Loucy (cell line): ENCODE results near the gene ZNF438.

ENCODE experiments used
- H2AFZ ChIP-seq: fragments of 200-600 bp; sonication (generic); 2 replicates; pipeline ENCODE4 v1.6.0; 2016; ENCODE audit warnings: antibody characterized with exemption, mild to moderate bottlenecking, low read length, moderate library complexity
- H3F3A ChIP-seq: fragments of 200-600 bp; 2 replicates; pipeline ENCODE4 v1.6.0; 2016; ENCODE audit warnings: antibody characterized with exemption, low read depth, mild to moderate bottlenecking
- H3K27me3 ChIP-seq: fragments of 200-600 bp; sonication (generic); 2 replicates; pipeline ENCODE4 v1.6.1; 2014; ENCODE audit warnings: low read length, mild to moderate bottlenecking; ENCODE audit not compliant: insufficient read depth, poor library complexity, severe bottlenecking
- H3K36me3 ChIP-seq: fragments of 200-600 bp; sonication (generic); 2 replicates; pipeline ENCODE4 v1.6.1; 2016; ENCODE audit warnings: low read length; ENCODE audit not compliant: insufficient read depth
- H3K4me1 ChIP-seq: fragments of 200-600 bp; sonication (generic); 2 replicates; pipeline ENCODE4 v1.5.1; 2014; ENCODE audit warnings: low read length, mild to moderate bottlenecking; ENCODE audit not compliant: insufficient read depth, poor library complexity, severe bottlenecking
- H3K4me2 ChIP-seq: fragments of 200-600 bp; sonication (generic); 2 replicates; pipeline ENCODE4 v1.6.0; 2014; ENCODE audit warnings: antibody characterized with exemption, low read length, low read depth, mild to moderate bottlenecking; ENCODE audit not compliant: poor library complexity, severe bottlenecking
- H3K4me3 ChIP-seq: fragments of 200-600 bp; sonication (generic); 2 replicates; pipeline ENCODE4 v1.5.1; 2014; ENCODE audit warnings: low read length, mild to moderate bottlenecking, mixed read lengths; ENCODE audit not compliant: poor library complexity, severe bottlenecking
- H3K79me2 ChIP-seq: fragments of 200-600 bp; sonication (generic); 2 replicates; pipeline ENCODE4 v1.6.1; 2014; ENCODE audit warnings: low read length; ENCODE audit not compliant: insufficient read depth
- H3K9ac ChIP-seq: fragments of 200-600 bp; sonication (generic); 2 replicates; pipeline ENCODE4 v1.6.0; 2014; ENCODE audit warnings: mild to moderate bottlenecking, low read depth, low read length, moderate library complexity; ENCODE audit not compliant: poor library complexity, severe bottlenecking
- H3K9me2 ChIP-seq: fragments of 200-600 bp; sonication (generic); replicated peaks from 2 replicates; pipeline ENCODE4 v1.6.1; 2016; ENCODE audit warnings: low read depth, low read length, mixed read lengths
- H3K9me3 ChIP-seq: fragments of 200-600 bp; sonication (generic); 2 replicates; pipeline ENCODE4 v1.6.1; 2014; ENCODE audit warnings: mild to moderate bottlenecking, antibody characterized with exemption, low read length, low read depth; ENCODE audit not compliant: insufficient read depth
- H4K20me1 ChIP-seq: fragments of 200-600 bp; sonication (generic); 2 replicates; pipeline ENCODE4 v1.6.0; 2014; ENCODE audit warnings: antibody characterized with exemption, low read length, mild to moderate bottlenecking; ENCODE audit not compliant: insufficient read depth, poor library complexity, severe bottlenecking
- CTCF ChIP-seq: fragments of 200-600 bp; sonication (generic); conservative IDR thresholded peaks from 2 replicates; pipeline ENCODE4 v1.5.1; 2014; ENCODE audit warnings: mild to moderate bottlenecking, antibody characterized with exemption, low read length
- EZH2phosphoT487 ChIP-seq: fragments of 200-600 bp; IDR thresholded peaks from 2 replicates; pipeline ENCODE4 v1.6.1; 2018; ENCODE audit warnings: antibody characterized with exemption, mild to moderate bottlenecking, moderate library complexity, borderline replicate concordance

ZNF438 gene

DNA sequence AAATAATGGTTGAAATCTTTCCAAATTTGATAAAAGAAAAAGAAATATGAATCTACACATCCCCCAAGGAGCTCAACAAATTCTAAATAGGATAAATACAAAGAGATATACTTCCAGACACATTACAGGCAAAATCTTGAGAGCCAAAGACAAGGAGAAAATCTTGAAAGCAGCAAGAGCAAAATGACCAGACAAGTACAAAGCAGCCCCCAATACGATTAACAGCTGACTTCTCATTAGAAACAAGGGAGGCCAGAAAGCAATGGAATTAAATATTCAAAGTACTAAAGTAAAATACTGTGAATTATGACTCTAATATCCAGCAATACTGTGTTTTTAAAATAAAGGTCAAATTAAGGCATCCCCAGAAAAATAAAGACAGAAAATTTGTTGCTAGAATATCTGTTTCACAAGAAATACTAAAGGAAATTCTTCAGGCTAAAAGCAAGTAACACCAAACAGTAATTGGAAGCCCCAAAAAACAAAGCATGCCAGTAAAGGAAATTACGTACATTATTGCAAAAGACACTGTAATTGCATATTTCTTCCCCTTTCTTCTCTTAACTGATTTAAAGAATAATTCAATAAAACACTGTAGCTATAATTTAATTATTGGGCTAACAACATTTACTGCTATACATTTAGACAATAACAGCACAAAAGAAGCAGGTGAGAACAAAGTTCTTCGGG lies 36.4 kb downstream of the ZNF438 start:
- no peaks in the 10 kb centered on the region for H3K27me3 ChIP-seq
- peaks cover 23% of the 10 kb centered on the region for H3K9me3 ChIP-seq
- no peaks in the 10 kb centered on the region for H3K36me3 ChIP-seq
- no peak overlapping the region for H2AFZ ChIP-seq
- no peaks in the 10 kb centered on the region for H3K79me2 ChIP-seq
- no peak overlapping the region for H3K4me2 ChIP-seq
- no peaks in the 10 kb centered on the region for H4K20me1 ChIP-seq
- no peak overlapping the region for H3K9ac ChIP-seq
- H3K4me3 ChIP-seq, result no peak overlapping the region
- H3K9me2 ChIP-seq, result no peaks in the 10 kb centered on the region
- peaks cover 17% of the 10 kb centered on the region for H3K4me1 ChIP-seq
- no peaks in the 10 kb centered on the region for H3F3A ChIP-seq
- TF ChIP-seq EZH2phosphoT487 (no peak), CTCF (no peak)

DNA sequence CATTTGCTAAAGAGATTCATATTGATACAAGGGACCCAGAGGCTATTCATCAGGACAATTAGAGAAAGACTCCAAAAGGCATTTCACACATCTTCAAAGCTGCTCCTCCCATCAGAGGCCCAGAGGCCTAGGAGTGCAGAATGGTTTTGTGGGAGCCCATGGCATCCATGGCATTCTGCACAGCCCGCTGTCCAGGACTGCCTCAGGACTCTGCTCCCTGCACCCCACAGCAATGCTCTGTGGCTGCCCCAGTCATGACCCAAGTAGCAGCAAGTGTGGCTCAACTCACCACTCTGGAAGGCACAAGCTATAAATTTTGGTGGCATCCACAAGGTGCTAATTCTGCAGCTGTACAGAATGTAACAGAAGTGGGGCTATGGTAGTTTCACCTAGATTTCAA lies 38.5 kb downstream of the ZNF438 start:
- peaks cover 23% of the 10 kb centered on the region for H3K9me3 ChIP-seq
- H4K20me1 ChIP-seq, result no peaks in the 10 kb centered on the region
- H3K4me2 ChIP-seq, result no peak overlapping the region
- no peaks in the 10 kb centered on the region for H3F3A ChIP-seq
- no peak overlapping the region for H2AFZ ChIP-seq
- H3K4me1 ChIP-seq, result peaks cover 6% of the 10 kb centered on the region
- no peaks in the 10 kb centered on the region for H3K27me3 ChIP-seq
- TF ChIP-seq EZH2phosphoT487 (no peak), CTCF (no peak)
- no peaks in the 10 kb centered on the region for H3K36me3 ChIP-seq
- no peak overlapping the region for H3K9ac ChIP-seq
- H3K4me3 ChIP-seq, result no peak overlapping the region
- H3K79me2 ChIP-seq, result no peaks in the 10 kb centered on the region
- no peaks in the 10 kb centered on the region for H3K9me2 ChIP-seq

- no peak overlapping the region for H3K4me3 ChIP-seq
- H2AFZ ChIP-seq, result no peak overlapping the region
- no peak overlapping the region for H3K4me2 ChIP-seq
- no peaks in the 10 kb centered on the region for H3F3A ChIP-seq
- no peak for TF ChIP-seq EZH2phosphoT487
- TF ChIP-seq CTCF, result no peak
- peaks cover 6% of the 10 kb centered on the region for H3K4me1 ChIP-seq
- no peaks in the 10 kb centered on the region for H3K27me3 ChIP-seq
- H3K9ac ChIP-seq, result no peak overlapping the region
- H3K9me3 ChIP-seq, result peaks cover 23% of the 10 kb centered on the region
- no peaks in the 10 kb centered on the region for H4K20me1 ChIP-seq
- no peaks in the 10 kb centered on the region for H3K36me3 ChIP-seq
- H3K79me2 ChIP-seq, result no peaks in the 10 kb centered on the region
- H3K9me2 ChIP-seq, result no peaks in the 10 kb centered on the region
These were observed 39.0 kb downstream of the ZNF438 start for GRCh38 chr10:30992681-30993080.
